ENCODE data around the gene PNPLA1. TPM values are rescaled to one million over a fixed set of nuclear protein-coding genes. Genes with fewer than 3 reads are reported as not detected.

The PNPLA1 gene
- total RNA-seq, 1 donor, result under 0.01 TPM

DNA sequence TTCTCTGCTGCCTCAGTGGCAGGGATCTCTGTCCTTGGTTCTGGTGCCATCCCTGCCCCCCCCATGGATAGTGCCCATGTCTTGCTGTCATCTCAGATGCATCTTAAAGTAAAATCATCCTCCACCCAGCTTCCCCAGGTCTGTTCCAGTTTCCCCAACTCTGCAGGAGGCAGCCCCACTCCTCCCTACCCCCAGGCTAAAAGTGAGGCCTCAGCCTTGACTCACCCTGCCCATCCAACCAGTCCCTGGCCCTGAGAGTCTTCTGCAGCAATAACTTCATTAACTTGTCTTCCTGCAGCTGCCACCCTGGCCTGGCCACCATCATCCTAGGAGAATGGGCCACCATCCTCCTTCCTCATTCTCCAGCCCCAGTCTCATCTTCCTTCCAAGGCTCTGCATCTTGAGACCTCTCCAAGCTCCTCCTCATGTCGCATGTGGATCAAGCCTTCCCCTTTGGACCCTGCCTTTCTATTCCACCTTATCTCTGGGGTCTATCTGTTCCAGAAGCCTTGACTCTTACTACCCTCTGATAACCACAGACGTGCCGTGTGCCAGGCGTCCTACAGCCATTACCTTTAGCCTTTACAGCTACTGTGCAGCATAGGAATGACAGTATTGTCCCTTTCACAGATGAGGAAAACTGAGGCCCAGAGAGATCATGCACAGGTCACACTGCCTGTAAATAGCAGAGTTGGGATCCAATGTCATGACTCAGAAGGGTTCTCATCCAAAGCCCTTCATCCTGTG is 2.0 kb upstream of the PNPLA1 start:
- Histone ChIP-seq H3K9me3 (ENCODE audit: low read depth, low read length) (peaks cover 2% of the 10 kb centered on the region), H3K4me1 (ENCODE audit: insufficient read depth, low read length) (no peaks in the 10 kb centered on the region), H3K27ac (ENCODE audit: low read depth, low read length) (no peak overlapping the region), H3K36me3 (ENCODE audit: insufficient read depth, low read length) (no peaks in the 10 kb centered on the region), H3K4me2 (ENCODE audit: insufficient read depth, low read length) (no peak overlapping the region), H4K20me1 (ENCODE audit: insufficient read depth, low read length) (no peaks in the 10 kb centered on the region), H3K79me2 (ENCODE audit: insufficient read depth, low read length) (no peaks in the 10 kb centered on the region), H3K27me3 (ENCODE audit: insufficient read depth, low read length) (peaks cover 54% of the 10 kb centered on the region), H3K4me3 (ENCODE audit: insufficient read depth, low read length) (no peak overlapping the region), H2AFZ (ENCODE audit: low read length) (no peak overlapping the region)
- DNase-seq (ENCODE audit: insufficient read length, low spot score, missing footprints), result no peak
- TF ChIP-seq, protein P1, sequence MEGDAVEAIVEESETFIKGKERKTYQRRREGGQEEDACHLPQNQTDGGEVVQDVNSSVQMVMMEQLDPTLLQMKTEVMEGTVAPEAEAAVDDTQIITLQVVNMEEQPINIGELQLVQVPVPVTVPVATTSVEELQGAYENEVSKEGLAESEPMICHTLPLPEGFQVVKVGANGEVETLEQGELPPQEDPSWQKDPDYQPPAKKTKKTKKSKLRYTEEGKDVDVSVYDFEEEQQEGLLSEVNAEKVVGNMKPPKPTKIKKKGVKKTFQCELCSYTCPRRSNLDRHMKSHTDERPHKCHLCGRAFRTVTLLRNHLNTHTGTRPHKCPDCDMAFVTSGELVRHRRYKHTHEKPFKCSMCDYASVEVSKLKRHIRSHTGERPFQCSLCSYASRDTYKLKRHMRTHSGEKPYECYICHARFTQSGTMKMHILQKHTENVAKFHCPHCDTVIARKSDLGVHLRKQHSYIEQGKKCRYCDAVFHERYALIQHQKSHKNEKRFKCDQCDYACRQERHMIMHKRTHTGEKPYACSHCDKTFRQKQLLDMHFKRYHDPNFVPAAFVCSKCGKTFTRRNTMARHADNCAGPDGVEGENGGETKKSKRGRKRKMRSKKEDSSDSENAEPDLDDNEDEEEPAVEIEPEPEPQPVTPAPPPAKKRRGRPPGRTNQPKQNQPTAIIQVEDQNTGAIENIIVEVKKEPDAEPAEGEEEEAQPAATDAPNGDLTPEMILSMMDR (IDR thresholded peaks at IDR 0.05; ENCODE audit: extremely low read depth, low read depth, low read length), result no peak

DNA sequence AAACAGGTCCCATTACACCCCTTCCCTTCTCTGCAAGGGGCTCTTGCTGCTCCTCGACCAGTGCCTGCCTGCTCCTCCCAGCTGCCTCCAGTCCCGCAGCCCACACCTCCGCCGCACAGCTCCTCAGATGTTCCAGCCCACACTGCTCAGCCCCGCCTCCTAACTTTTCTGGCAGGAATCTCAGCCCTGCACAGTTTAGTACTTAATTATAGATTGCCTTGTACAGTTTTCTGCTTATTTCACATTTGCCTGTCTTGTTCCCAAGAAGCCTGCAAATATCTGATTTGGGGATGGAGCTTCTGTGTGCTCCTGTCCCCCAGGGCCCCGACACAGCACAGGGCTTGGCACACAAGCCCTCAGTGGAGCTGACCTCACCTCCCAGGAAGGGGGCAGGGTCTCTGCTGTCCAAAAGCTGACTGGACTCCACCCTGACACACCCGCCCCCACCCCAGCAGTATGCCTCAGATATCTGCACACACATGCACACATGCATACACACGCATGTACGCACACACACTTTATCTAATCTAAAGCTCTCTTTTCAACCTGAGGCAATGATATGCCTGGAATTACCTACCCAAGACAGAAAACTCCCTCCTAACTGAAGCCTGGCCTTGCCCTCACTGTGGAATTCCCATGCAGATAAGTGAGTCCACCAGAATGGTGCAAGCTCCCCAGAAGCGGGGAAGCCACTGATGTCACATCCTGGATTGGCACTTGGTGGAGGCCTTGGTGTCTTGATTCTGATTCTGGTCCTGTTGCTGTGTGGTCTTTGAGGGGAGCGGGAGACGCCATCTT is 1.2 kb upstream of the PNPLA1 start:
- no peak overlapping the region for H3K4me3 ChIP-seq (ENCODE audit: insufficient read depth, low read length)
- TF ChIP-seq, protein P1 (IDR thresholded peaks at IDR 0.05; ENCODE audit: extremely low read depth, low read depth, low read length), result no peak
- no peaks in the 10 kb centered on the region for H3K79me2 ChIP-seq (ENCODE audit: insufficient read depth, low read length)
- no peak overlapping the region for H3K27ac ChIP-seq (ENCODE audit: low read depth, low read length)
- H2AFZ ChIP-seq (ENCODE audit: low read length), result no peak overlapping the region
- H3K4me1 ChIP-seq (ENCODE audit: insufficient read depth, low read length), result no peaks in the 10 kb centered on the region
- H4K20me1 ChIP-seq (ENCODE audit: insufficient read depth, low read length), result no peaks in the 10 kb centered on the region
- no peaks in the 10 kb centered on the region for H3K36me3 ChIP-seq (ENCODE audit: insufficient read depth, low read length)
- peaks cover 2% of the 10 kb centered on the region for H3K9me3 ChIP-seq (ENCODE audit: low read depth, low read length)
- H3K27me3 ChIP-seq (ENCODE audit: insufficient read depth, low read length), result peaks cover 53% of the 10 kb centered on the region
- no peak overlapping the region for H3K4me2 ChIP-seq (ENCODE audit: insufficient read depth, low read length)
- peak; percentile 86 for DNase-seq (ENCODE audit: insufficient read length, low spot score, missing footprints)

DNA sequence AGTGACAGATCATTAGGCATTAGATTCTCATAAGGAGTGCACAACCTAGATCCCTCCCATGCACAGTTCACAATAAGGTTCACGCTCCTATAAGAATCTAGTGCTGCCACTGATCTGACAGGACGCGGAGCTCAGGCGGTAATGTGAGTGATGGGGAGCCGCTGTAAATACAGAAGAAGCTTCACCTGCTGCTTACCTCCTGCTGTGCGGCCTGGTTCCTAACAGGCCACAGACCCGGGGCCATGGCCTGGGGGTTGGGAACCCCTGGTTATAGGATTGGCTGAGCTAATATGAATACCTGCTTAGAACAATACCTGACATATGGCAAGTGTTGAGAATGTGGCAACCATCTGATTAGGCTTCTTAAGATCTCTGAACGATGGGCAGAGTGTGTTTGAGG is 2.4 kb downstream of the PNPLA1 start:
- Histone ChIP-seq H3K4me3 (ENCODE audit: insufficient read depth, low read length) (no peak overlapping the region), H2AFZ (ENCODE audit: low read length) (no peak overlapping the region), H3K4me2 (ENCODE audit: insufficient read depth, low read length) (no peak overlapping the region), H3K4me1 (ENCODE audit: insufficient read depth, low read length) (no peaks in the 10 kb centered on the region), H3K79me2 (ENCODE audit: insufficient read depth, low read length) (no peaks in the 10 kb centered on the region), H3K36me3 (ENCODE audit: insufficient read depth, low read length) (no peaks in the 10 kb centered on the region), H3K27me3 (ENCODE audit: insufficient read depth, low read length) (peaks cover 70% of the 10 kb centered on the region), H3K27ac (ENCODE audit: low read depth, low read length) (no peak overlapping the region), H3K9me3 (ENCODE audit: low read depth, low read length) (no peaks in the 10 kb centered on the region), H4K20me1 (ENCODE audit: insufficient read depth, low read length) (no peaks in the 10 kb centered on the region)
- TF ChIP-seq, protein P1 (IDR thresholded peaks at IDR 0.05; ENCODE audit: extremely low read depth, low read depth, low read length), result no peak
- no peak for DNase-seq (ENCODE audit: insufficient read length, low spot score, missing footprints)

DNA sequence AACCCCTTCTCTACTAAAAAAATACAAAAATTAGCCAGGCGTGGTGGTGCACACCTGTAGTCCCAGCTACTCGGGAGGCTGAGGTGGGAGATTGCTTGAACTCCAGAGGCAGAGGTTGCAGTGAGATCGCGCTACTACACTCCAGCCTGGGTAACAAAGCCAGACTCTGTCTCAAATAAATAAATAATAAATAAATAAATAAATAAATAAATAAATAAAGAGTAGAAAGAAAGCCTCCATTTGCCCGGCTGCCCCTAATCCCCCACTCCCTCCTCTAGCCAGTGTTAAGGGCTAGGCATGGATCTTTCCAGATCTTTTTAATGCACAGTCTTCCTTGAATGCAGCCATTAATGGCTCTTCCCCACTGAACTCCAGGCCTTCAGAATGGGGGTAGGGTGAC is 3.2 kb downstream of the PNPLA1 start:
- no peak overlapping the region for H2AFZ ChIP-seq (ENCODE audit: low read length)
- H3K27ac ChIP-seq (ENCODE audit: low read depth, low read length), result no peak overlapping the region
- DNase-seq (ENCODE audit: insufficient read length, low spot score, missing footprints), result no peak
- H3K4me1 ChIP-seq (ENCODE audit: insufficient read depth, low read length), result no peaks in the 10 kb centered on the region
- no peaks in the 10 kb centered on the region for H3K36me3 ChIP-seq (ENCODE audit: insufficient read depth, low read length)
- no peaks in the 10 kb centered on the region for H4K20me1 ChIP-seq (ENCODE audit: insufficient read depth, low read length)
- no peaks in the 10 kb centered on the region for H3K9me3 ChIP-seq (ENCODE audit: low read depth, low read length)
- no peak overlapping the region for H3K4me2 ChIP-seq (ENCODE audit: insufficient read depth, low read length)
- H3K79me2 ChIP-seq (ENCODE audit: insufficient read depth, low read length), result no peaks in the 10 kb centered on the region
- no peak overlapping the region for H3K4me3 ChIP-seq (ENCODE audit: insufficient read depth, low read length)
- TF ChIP-seq, protein P1 (IDR thresholded peaks at IDR 0.05; ENCODE audit: extremely low read depth, low read depth, low read length), result no peak
- H3K27me3 ChIP-seq (ENCODE audit: insufficient read depth, low read length), result peaks cover 72% of the 10 kb centered on the region
